ENCODE measurements around the gene UBE2E1. TPM values are rescaled to one million over a fixed set of nuclear protein-coding genes. Genes with fewer than 3 reads are reported as not detected.

Gene UBE2E1
- total and polyA plus RNA-seq, 2 experiments from 2014 or later = 9.0 to 65.3 TPM

GRCh38 chr3:23836536-23837230, 30.9 kb downstream of the UBE2E1 start:
- Histone ChIP-seq H2AFZ (no peak overlapping the region), H3K4me1 (ENCODE audit: insufficient read depth) (no peaks in the 10 kb centered on the region), H3K9me3 (ENCODE audit: low read depth) (no peaks in the 10 kb centered on the region), H4K20me1 (ENCODE audit: insufficient read depth) (peaks cover 12% of the 10 kb centered on the region), H3F3A (ENCODE audit: insufficient read depth) (peaks cover 4% of the 10 kb centered on the region; the same call in 1 of the 2 replicates), H3K9ac (no peak overlapping the region), H3K27ac (no peak overlapping the region), H3K9me2 (ENCODE audit: insufficient read depth) (no peaks in the 10 kb centered on the region), H3K4me2 (ENCODE audit: unreplicated experiment) (no peak overlapping the region), H3K79me2 (ENCODE audit: insufficient read depth) (peaks cover 99% of the 10 kb centered on the region), H3K36me3 (ENCODE audit: low read depth) (no peaks in the 10 kb centered on the region), H3K27me3 (replicated peaks; ENCODE audit: insufficient read depth) (no peaks in the 10 kb centered on the region), H3K4me3 (no peak overlapping the region)
- no peak for DNase-seq
- TF ChIP-seq EZH2phosphoT487 (IDR thresholded peaks at IDR 0.05; ENCODE audit: insufficient read depth, low read depth) (no peak), EZH2 (IDR thresholded peaks at IDR 0.05; ENCODE audit: insufficient read depth, poor library complexity, severe bottlenecking) (no peak)
- in situ Hi-C loops (cut with MboI) = no loop called here
- whole genome bisulfite sequencing, 2 experiments (ENCODE audit: low coverage in 1 of 2, low lambda C conversion rate in 2 of 2, missing lambda C conversion rate in 2 of 2) = 48 to 69% methylated on average over 1 of the region's 1 CpG

DNA sequence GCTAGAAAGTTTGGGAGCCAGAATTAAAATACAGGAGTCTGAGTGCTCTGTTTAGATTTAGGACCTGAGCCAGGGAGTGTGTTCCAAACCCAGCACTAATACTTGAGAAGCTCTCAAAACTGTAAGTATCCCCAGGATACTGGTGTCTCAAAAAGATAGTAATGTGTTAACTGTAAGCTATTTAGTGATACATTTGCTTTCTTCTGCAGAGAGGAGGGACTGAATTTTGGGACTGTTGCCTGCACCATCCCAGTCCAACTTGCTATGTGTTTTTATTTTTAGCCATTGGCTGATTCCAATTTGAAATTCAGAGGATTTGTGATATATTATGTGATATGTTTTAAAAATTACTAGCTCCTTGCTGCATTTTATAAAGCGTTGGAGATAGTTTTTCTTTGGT, 31.5 kb downstream of the UBE2E1 start:
- in situ Hi-C loops (cut with MboI) = no loop called here

DNA sequence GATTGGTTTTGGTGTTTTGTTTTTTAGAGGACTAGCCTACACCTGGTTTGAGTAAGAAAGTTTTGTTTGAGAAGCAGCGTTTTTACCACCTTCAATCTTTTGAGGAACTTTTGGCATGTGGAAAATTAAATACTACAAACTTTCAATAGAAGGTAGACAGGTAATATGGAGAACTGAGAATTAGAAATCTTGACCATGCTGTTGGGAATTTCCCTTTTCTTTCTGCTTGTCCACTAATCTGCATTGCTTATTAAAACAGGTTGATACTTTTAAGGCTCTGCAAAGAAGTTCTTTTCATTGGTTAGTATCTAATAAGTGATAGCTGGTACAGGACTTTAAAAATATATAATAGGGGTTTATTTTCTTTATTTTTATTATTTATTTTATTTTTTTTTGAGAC, 31.9 kb downstream of the UBE2E1 start:
- Histone ChIP-seq H3K79me2 (ENCODE audit: insufficient read depth) (peaks cover 99% of the 10 kb centered on the region), H3K4me3 (no peak overlapping the region), H3K9ac (no peak overlapping the region), H3K27me3 (replicated peaks; ENCODE audit: insufficient read depth) (no peaks in the 10 kb centered on the region), H3K9me2 (ENCODE audit: insufficient read depth) (no peaks in the 10 kb centered on the region), H3K36me3 (ENCODE audit: low read depth) (no peaks in the 10 kb centered on the region), H3K27ac (no peak overlapping the region), H3K9me3 (ENCODE audit: low read depth) (no peaks in the 10 kb centered on the region), H3K4me1 (ENCODE audit: insufficient read depth) (no peaks in the 10 kb centered on the region), H3F3A (ENCODE audit: insufficient read depth) (peaks cover 4% of the 10 kb centered on the region; the same call in 1 of the 2 replicates), H4K20me1 (ENCODE audit: insufficient read depth) (peaks cover 12% of the 10 kb centered on the region), H2AFZ (no peak overlapping the region), H3K4me2 (ENCODE audit: unreplicated experiment) (no peak overlapping the region)
- no peak for DNase-seq
- WGBS, 2 experiments (ENCODE audit: low coverage in 1 of 2, low lambda C conversion rate in 2 of 2, missing lambda C conversion rate in 2 of 2) = 71 to 76% methylated on average over 1 of the region's 1 CpG
- TF ChIP-seq EZH2phosphoT487 (IDR thresholded peaks at IDR 0.05; ENCODE audit: insufficient read depth, low read depth) (no peak), EZH2 (IDR thresholded peaks at IDR 0.05; ENCODE audit: insufficient read depth, poor library complexity, severe bottlenecking) (no peak)
- in situ Hi-C loops (cut with MboI) = no loop called here

More for the DNA sequence above, 31.5 kb downstream of the UBE2E1 start:
- 59 to 68% methylated on average over 1 of the region's 1 CpG for WGBS, 2 experiments (ENCODE audit: low coverage in 1 of 2, low lambda C conversion rate in 2 of 2, missing lambda C conversion rate in 2 of 2)
- no peaks in the 10 kb centered on the region for H3K36me3 ChIP-seq (ENCODE audit: low read depth)
- H3K27ac ChIP-seq = no peak overlapping the region
- peaks cover 12% of the 10 kb centered on the region for H4K20me1 ChIP-seq (ENCODE audit: insufficient read depth)
- no peaks in the 10 kb centered on the region for H3K27me3 ChIP-seq (replicated peaks; ENCODE audit: insufficient read depth)
- H3K4me3 ChIP-seq = no peak overlapping the region
- H3K4me1 ChIP-seq (ENCODE audit: insufficient read depth) = no peaks in the 10 kb centered on the region
- no peak for DNase-seq
- no peak overlapping the region for H2AFZ ChIP-seq
- peaks cover 4% of the 10 kb centered on the region; the same call in 1 of the 2 replicates for H3F3A ChIP-seq (ENCODE audit: insufficient read depth)
- H3K4me2 ChIP-seq (ENCODE audit: unreplicated experiment) = no peak overlapping the region
- no peak for TF ChIP-seq EZH2phosphoT487 (IDR thresholded peaks at IDR 0.05; ENCODE audit: insufficient read depth, low read depth)
- no peak for TF ChIP-seq EZH2 (IDR thresholded peaks at IDR 0.05; ENCODE audit: insufficient read depth, poor library complexity, severe bottlenecking)
- H3K9me2 ChIP-seq (ENCODE audit: insufficient read depth) = no peaks in the 10 kb centered on the region
- H3K79me2 ChIP-seq (ENCODE audit: insufficient read depth) = peaks cover 99% of the 10 kb centered on the region
- H3K9ac ChIP-seq = no peak overlapping the region
- no peaks in the 10 kb centered on the region for H3K9me3 ChIP-seq (ENCODE audit: low read depth)

DNA sequence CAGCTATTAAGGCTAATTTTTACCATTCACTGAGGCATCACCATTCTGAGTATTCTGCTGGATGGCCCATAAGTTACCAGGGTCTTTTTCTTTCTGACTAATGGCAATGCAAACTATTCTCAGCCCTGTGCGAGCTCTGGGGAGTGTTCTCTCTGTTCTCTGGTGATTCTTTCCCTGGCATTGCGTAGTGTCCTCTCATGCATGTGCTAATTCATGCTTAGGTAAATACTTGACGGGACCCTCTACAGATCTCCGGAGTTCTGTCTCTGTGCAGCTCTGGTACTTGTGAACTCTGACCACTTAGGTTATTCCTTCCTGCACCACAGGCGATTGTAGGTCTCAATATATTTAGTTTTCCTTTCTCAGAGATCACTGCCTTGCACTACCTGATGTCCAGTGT, 34.8 kb downstream of the UBE2E1 start:
- Histone ChIP-seq H3K27ac (no peak overlapping the region), H2AFZ (no peak overlapping the region), H3K4me3 (no peak overlapping the region), H3K27me3 (replicated peaks; ENCODE audit: insufficient read depth) (no peaks in the 10 kb centered on the region), H3K4me2 (ENCODE audit: unreplicated experiment) (no peak overlapping the region), H3K79me2 (ENCODE audit: insufficient read depth) (peaks cover 99% of the 10 kb centered on the region), H4K20me1 (ENCODE audit: insufficient read depth) (peaks cover 11% of the 10 kb centered on the region), H3K9me2 (ENCODE audit: insufficient read depth) (no peaks in the 10 kb centered on the region), H3F3A (ENCODE audit: insufficient read depth) (peaks cover 4% of the 10 kb centered on the region; the same call in 1 of the 2 replicates), H3K4me1 (ENCODE audit: insufficient read depth) (no peaks in the 10 kb centered on the region), H3K9me3 (ENCODE audit: low read depth) (no peaks in the 10 kb centered on the region), H3K9ac (no peak overlapping the region), H3K36me3 (ENCODE audit: low read depth) (no peaks in the 10 kb centered on the region)
- no peak for TF ChIP-seq EZH2 (IDR thresholded peaks at IDR 0.05; ENCODE audit: insufficient read depth, poor library complexity, severe bottlenecking)
- no peak for TF ChIP-seq EZH2phosphoT487 (IDR thresholded peaks at IDR 0.05; ENCODE audit: insufficient read depth, low read depth)
- no peak for DNase-seq
- WGBS, 2 experiments (ENCODE audit: low coverage in 1 of 2, low lambda C conversion rate in 2 of 2, missing lambda C conversion rate in 2 of 2) = 81 to 85% methylated on average over 5 of the region's 5 CpGs
- in situ Hi-C loops (cut with MboI) = no loop called here

Measured in GM23248 (cell line).